T-helper 17 cell (primary cell): ENCODE measurements around the gene PIGT. TPM values are rescaled to one million over a fixed set of nuclear protein-coding genes. Genes with fewer than 3 reads are reported as not detected.

Source experiments
- ATAC-seq: fragments of 150-1000 bp; cut with Tn5 transposase; 2 replicates; pipeline ENCODE4 v1.10.0; 2021; ENCODE audit warnings: mild to moderate bottlenecking, moderate library complexity
- DNase-seq, 3 donors: peaks; one replicate each; pipeline versions ENCODE4 v3.0.0 to v3.0.0-alpha.2; 2020 to 2021
- H3K9me3 ChIP-seq: one replicate; pipeline ENCODE4 v1.7.0; 2013; ENCODE audit warnings: low read length, mild to moderate bottlenecking; ENCODE audit not compliant: control insufficient read depth, poor library complexity, severe bottlenecking
- H3K27ac Mint-ChIP-seq: one replicate; pipeline ENCODE4 v1.8.0; 2022; ENCODE audit warnings: mild to moderate bottlenecking, moderate library complexity, mixed read lengths
- H3K27me3 Mint-ChIP-seq: one replicate; pipeline ENCODE4 v1.8.0; 2022; ENCODE audit warnings: mixed read lengths
- H3K36me3 Mint-ChIP-seq: one replicate; pipeline ENCODE4 v1.8.0; 2022; ENCODE audit warnings: low read depth, mixed read lengths
- H3K4me1 Mint-ChIP-seq: one replicate; pipeline ENCODE4 v1.8.0; 2022; ENCODE audit warnings: mild to moderate bottlenecking, mixed read lengths
- H3K4me3 Mint-ChIP-seq: one replicate; pipeline ENCODE4 v1.8.0; 2022; ENCODE audit warnings: mild to moderate bottlenecking, moderate library complexity, mixed read lengths
- total RNA-seq, 4 donors: library from RNA in 2 of 4; stranded (reverse) in 2 of 4; gene quantifications; one replicate each; pipeline ENCODE4 v1.2.3 and lab custom pipeline; 2022 to 2026

PIGT gene
- total RNA-seq (100 to 1,000 TPM; 115 to 136 TPM), total RNA-seq (lab: John Stamatoyannopoulos, UW) (63.6 to 87.4 reads per million in 2 donors)

GRCh38 chr20:45415822-45416637, at the start of gene PIGT:
Gene PIGT, plus strand, starts transcription at chr20:45416141. Its CDS starts 16 bp downstream, at chr20:45416157.
- H3K4me3 Mint-ChIP-seq = peak within 1 kb of the TSS; percentile 95
- peaks cover 34% of the 10 kb centered on the region for H3K4me1 Mint-ChIP-seq
- H3K27ac Mint-ChIP-seq = peak within 1 kb of the TSS; percentile 97
- peaks cover 8% of the 10 kb centered on the region for H3K36me3 Mint-ChIP-seq
- no peaks in the 10 kb centered on the region for H3K27me3 Mint-ChIP-seq
- ATAC-seq (peak; percentile 97), DNase-seq (peak; percentile 76 to 88 (median 79))
- H3K9me3 ChIP-seq = no peaks in the 10 kb centered on the region

- H3K36me3 Mint-ChIP-seq = peaks cover 3% of the 10 kb centered on the region
- H3K4me1 Mint-ChIP-seq = peaks cover 37% of the 10 kb centered on the region
- no peak overlapping the region for H3K4me3 Mint-ChIP-seq
- DNase-seq = no peak
- H3K27me3 Mint-ChIP-seq = no peaks in the 10 kb centered on the region
- no peaks in the 10 kb centered on the region for H3K9me3 ChIP-seq
- ATAC-seq = no peak
- no peak overlapping the region for H3K27ac Mint-ChIP-seq
These were observed 49.7 kb upstream of the PIGT start for GRCh38 chr20:45366192-45366591.

- no peaks in the 10 kb centered on the region for H3K9me3 ChIP-seq
- DNase-seq (no peak), ATAC-seq (no peak)
- Mint-ChIP-seq H3K4me1 (peaks cover 37% of the 10 kb centered on the region), H3K27ac (no peak overlapping the region), H3K27me3 (no peaks in the 10 kb centered on the region), H3K4me3 (peak overlapping the region; percentile 67), H3K36me3 (peaks cover 3% of the 10 kb centered on the region)
These were observed 49.3 kb upstream of the PIGT start for GRCh38 chr20:45366631-45367030.

GRCh38 chr20:45367126-45367525, 48.8 kb upstream of the PIGT start:
- ATAC-seq = no peak
- Mint-ChIP-seq H3K27me3 (no peaks in the 10 kb centered on the region), H3K36me3 (peaks cover 3% of the 10 kb centered on the region), H3K4me1 (peaks cover 37% of the 10 kb centered on the region), H3K4me3 (no peak overlapping the region), H3K27ac (no peak overlapping the region)
- no peaks in the 10 kb centered on the region for H3K9me3 ChIP-seq
- no peak for DNase-seq

GRCh38 chr20:45368221-45368980, 47.5 kb upstream of the PIGT start:
- peaks cover 32% of the 10 kb centered on the region for H3K4me1 Mint-ChIP-seq

DNA sequence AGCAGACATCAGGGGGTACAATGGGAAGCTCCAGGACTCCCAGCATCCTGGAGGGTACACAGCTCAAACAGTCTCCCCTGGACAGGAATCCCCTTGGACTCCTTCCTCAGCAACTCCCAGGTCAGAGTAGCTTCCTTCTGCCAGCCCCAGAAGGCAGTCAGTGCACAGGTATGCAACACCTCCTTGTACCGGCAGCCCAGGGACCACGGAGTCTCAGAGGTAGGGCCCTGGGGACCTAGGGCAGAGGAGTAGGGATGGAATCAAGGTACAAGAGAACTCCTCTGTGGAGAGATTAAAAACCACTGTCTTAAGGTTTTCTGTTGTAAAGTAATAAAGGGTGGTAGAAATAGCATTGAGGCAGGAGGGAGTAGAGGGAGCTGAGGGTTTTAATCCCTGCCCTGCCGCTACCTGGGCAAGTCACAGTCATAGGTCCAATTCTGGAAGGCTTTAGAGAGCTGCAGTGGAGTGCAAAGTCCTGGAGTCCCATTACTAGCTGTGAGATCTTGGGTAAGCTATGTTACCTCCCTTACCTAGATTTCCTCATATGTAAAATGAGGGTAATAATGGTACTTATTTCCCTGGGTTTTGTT, 45.3 kb upstream of the PIGT start:
- no peaks in the 10 kb centered on the region for H3K36me3 Mint-ChIP-seq
- DNase-seq (no peak), ATAC-seq (no peak)
- no peaks in the 10 kb centered on the region for H3K9me3 ChIP-seq
- H3K27ac Mint-ChIP-seq = peak overlapping the region; percentile 16
- peaks cover 29% of the 10 kb centered on the region for H3K4me1 Mint-ChIP-seq
- no peaks in the 10 kb centered on the region for H3K27me3 Mint-ChIP-seq
- H3K4me3 Mint-ChIP-seq = no peak overlapping the region

More at GRCh38 chr20:45368221-45368980, 47.5 kb upstream of the PIGT start:
- Mint-ChIP-seq H3K36me3 (no peaks in the 10 kb centered on the region), H3K27ac (peak overlapping the region; percentile 79), H3K27me3 (no peaks in the 10 kb centered on the region), H3K4me3 (peak overlapping the region; percentile 81)
- ATAC-seq (peak; percentile 68), DNase-seq (no peak)
- H3K9me3 ChIP-seq = no peaks in the 10 kb centered on the region

DNA sequence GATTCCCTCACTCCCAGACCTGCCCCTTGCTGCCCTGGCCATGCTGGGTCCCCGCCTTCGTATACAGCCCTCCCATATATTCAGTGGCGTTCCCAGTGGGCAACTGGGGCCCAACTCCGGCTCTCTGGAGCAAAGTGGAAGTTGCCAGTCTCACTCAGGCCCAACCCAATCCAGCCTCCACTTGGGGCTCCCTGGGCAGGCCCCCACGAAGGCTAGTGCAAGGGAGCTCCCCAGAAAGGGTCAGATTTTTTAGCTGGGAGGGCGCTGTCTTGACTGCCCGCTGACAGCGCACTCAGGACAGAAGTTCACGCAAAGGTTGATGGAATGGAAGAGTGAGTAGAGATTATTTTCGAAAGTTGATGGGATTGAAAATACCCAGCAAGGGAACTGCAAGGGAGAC, 43.7 kb upstream of the PIGT start:
- peaks cover 25% of the 10 kb centered on the region for H3K4me1 Mint-ChIP-seq
- DNase-seq (no peak), ATAC-seq (no peak)
- H3K27me3 Mint-ChIP-seq = no peaks in the 10 kb centered on the region
- H3K4me3 Mint-ChIP-seq = peak overlapping the region; percentile 87
- H3K27ac Mint-ChIP-seq = peak overlapping the region; percentile 82
- no peaks in the 10 kb centered on the region for H3K9me3 ChIP-seq
- no peaks in the 10 kb centered on the region for H3K36me3 Mint-ChIP-seq

GRCh38 chr20:45372646-45373352, 43.1 kb upstream of the PIGT start:
- H3K9me3 ChIP-seq = no peaks in the 10 kb centered on the region
- Mint-ChIP-seq H3K27me3 (no peaks in the 10 kb centered on the region), H3K4me1 (peaks cover 24% of the 10 kb centered on the region), H3K36me3 (no peaks in the 10 kb centered on the region), H3K4me3 (peak overlapping the region; percentile 91), H3K27ac (peak overlapping the region; percentile 82)
- ATAC-seq (no peak), DNase-seq (no peak)

DNA sequence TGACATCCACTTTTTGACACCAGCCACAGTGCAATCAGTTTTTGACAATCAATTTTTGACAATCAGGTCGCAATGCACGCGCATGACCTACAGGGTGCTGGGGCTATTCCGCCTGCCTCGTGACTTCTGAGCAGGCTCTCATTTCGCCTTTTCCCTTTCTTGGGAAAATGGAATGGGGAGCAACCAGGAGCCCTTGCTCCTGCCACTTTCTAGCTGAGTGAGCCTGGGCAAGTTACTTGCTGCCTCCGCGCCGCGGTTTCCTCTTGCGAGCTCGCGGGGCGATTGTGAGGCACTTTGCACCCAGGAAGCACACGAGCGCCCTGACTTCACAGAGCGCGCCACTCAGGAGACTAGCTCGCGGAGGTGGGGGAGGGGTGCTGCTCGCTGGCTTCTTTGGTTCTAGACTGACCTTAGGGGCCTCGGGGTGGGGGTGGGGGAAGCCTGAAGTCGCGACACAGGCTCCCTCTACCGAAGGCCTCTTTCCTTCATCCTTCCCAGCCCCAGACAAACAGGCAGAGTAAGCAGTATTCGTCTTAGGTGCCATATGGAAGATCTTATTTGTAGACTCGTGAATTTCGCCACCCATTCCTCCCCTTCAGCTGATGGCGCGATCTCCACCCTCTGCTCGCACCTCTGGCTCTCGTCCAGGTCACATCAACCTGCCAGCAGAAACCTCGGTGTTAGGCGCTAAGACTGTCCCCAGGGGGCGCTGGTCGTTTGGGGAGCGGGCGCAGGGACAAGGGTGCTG, 42.4 kb upstream of the PIGT start:
- Mint-ChIP-seq H3K27ac (peak overlapping the region; percentile 82), H3K27me3 (no peaks in the 10 kb centered on the region), H3K4me1 (peaks cover 16% of the 10 kb centered on the region), H3K4me3 (peak overlapping the region; percentile 91), H3K36me3 (no peaks in the 10 kb centered on the region)
- H3K9me3 ChIP-seq = no peaks in the 10 kb centered on the region
- DNase-seq = peak; percentile 76 to 90 (median 80)
- peak; percentile 90 for ATAC-seq

GRCh38 chr20:45374101-45374467, 41.9 kb upstream of the PIGT start:
- Mint-ChIP-seq H3K4me1 (peaks cover 16% of the 10 kb centered on the region), H3K4me3 (peak overlapping the region; percentile 91), H3K36me3 (no peaks in the 10 kb centered on the region), H3K27ac (peak overlapping the region; percentile 82), H3K27me3 (no peaks in the 10 kb centered on the region)
- ATAC-seq (no peak), DNase-seq (no peak)
- no peaks in the 10 kb centered on the region for H3K9me3 ChIP-seq

GRCh38 chr20:45374966-45375365, 41.0 kb upstream of the PIGT start:
- H3K9me3 ChIP-seq = no peaks in the 10 kb centered on the region
- Mint-ChIP-seq H3K36me3 (no peaks in the 10 kb centered on the region), H3K27ac (no peak overlapping the region), H3K27me3 (no peaks in the 10 kb centered on the region), H3K4me3 (peak overlapping the region; percentile 52), H3K4me1 (peaks cover 16% of the 10 kb centered on the region)
- DNase-seq (no peak), ATAC-seq (no peak)

DNA sequence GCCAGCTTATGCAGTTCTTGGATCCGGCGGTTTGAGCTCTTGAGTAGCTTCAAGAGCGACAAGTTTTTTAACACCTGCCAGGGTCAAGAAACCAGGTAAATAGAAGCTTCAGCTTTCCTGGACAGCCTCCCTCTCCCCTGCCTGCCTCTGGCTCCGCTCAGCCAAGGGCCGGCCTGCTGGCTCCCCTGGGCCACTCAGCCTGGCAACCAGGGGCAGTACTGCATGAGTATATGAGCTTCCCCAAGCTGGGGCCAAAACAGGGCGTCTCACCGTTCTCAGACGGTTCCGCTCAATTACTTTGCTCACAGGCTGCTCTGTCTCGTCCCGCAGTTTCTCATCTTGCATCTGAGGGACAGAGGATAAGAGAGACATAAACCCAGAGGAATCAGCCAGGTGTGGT, 38.7 kb upstream of the PIGT start:
- H3K9me3 ChIP-seq = no peaks in the 10 kb centered on the region
- H3K27ac Mint-ChIP-seq = no peak overlapping the region
- no peaks in the 10 kb centered on the region for H3K27me3 Mint-ChIP-seq
- DNase-seq (no peak), ATAC-seq (no peak)
- peaks cover 15% of the 10 kb centered on the region for H3K4me1 Mint-ChIP-seq
- peaks cover 2% of the 10 kb centered on the region for H3K36me3 Mint-ChIP-seq
- no peak overlapping the region for H3K4me3 Mint-ChIP-seq
